HCT116 (cell line): Measurements from ENCODE around the gene FHL2.

Experiments used
- CBX3 ChIP-seq: IDR thresholded peaks from 2 replicates; pipeline ENCODE4 v1.6.1; 2012; ENCODE audit warnings: low read depth
- CEBPB ChIP-seq: IDR thresholded peaks from 2 replicates; pipeline ENCODE4 v1.6.1; 2012; ENCODE audit warnings: low read depth
- CTCF ChIP-seq, 3 experiments: fragments of 200-600 bp in 1 of 3; sonication (generic) in 1 of 3; IDR thresholded peaks in 2 of 3; conservative IDR thresholded peaks in 1 of 3; 2 replicates each; pipeline ENCODE4 v1.5.1; 2012 to 2017; ENCODE audit warnings: low read depth in 2 of 3, low read length in 2 of 3, antibody characterized with exemption in 1 of 3, borderline replicate concordance in 1 of 3, control low read depth in 1 of 3, mild to moderate bottlenecking in 1 of 3, mixed read lengths in 1 of 3, mixed run types in 1 of 3, moderate library complexity in 1 of 3; ENCODE audit not compliant: insufficient read depth in 1 of 3
- EGR1 ChIP-seq: IDR thresholded peaks from 2 replicates; pipeline ENCODE4 v1.6.1; 2012; ENCODE audit warnings: low read depth
- EZH2 ChIP-seq: fragments of 200-600 bp; sonication (generic); IDR thresholded peaks from 2 replicates; pipeline ENCODE4 v1.6.1; 2017; ENCODE audit warnings: antibody characterized with exemption, mixed run types
- POLR2A ChIP-seq: IDR thresholded peaks from 2 replicates; pipeline ENCODE4 v1.7.0; 2011; ENCODE audit warnings: borderline replicate concordance; ENCODE audit not compliant: insufficient read depth, insufficient read length; ENCODE audit errors: extremely low read depth
- POLR2AphosphoS5 ChIP-seq: IDR thresholded peaks from 2 replicates; pipeline ENCODE4 v1.6.1; 2011; ENCODE audit warnings: mild to moderate bottlenecking, low read depth, low read length, moderate library complexity
- SIN3A ChIP-seq: IDR thresholded peaks from 2 replicates; pipeline ENCODE4 v1.6.1; 2012; ENCODE audit warnings: low read depth
- SP1 ChIP-seq: IDR thresholded peaks from 2 replicates; pipeline ENCODE4 v1.6.1; 2012; ENCODE audit warnings: low read depth
- ZNF274 ChIP-seq: fragments of 200-500 bp; sonication (Bioruptor generic); IDR thresholded peaks from 2 replicates; pipeline ENCODE4 v1.6.1; 2014; ENCODE audit warnings: mild to moderate bottlenecking, low read depth, low read length, inconsistent platforms

- TF ChIP-seq CTCF (IDR thresholded peaks at IDR 0.05 in 2 of 3, conservative IDR thresholded peaks at IDR 0.05 in 1 of 3; ENCODE audit: borderline replicate concordance in 1 of 3, insufficient read depth in 1 of 3, low read depth in 2 of 3, low read length in 2 of 3) (no peak), CBX3 (no peak), SIN3A (no peak), EGR1 (no peak), SP1 (no peak), EZH2 (no peak), CEBPB (no peak), POLR2AphosphoS5 (no peak), POLR2A (no peak), ZNF274 (no peak)
Measured at GRCh38 chr2:105324101-105324500, 74.8 kb downstream of the FHL2 start.
